Liver (tissue), 9 donors: Measurements from ENCODE around the gene SERPINA5. TPM values are rescaled to one million over a fixed set of nuclear protein-coding genes. Genes with fewer than 3 reads are reported as not detected.

Experiments used
- DNase-seq: peaks from one replicate; pipeline ENCODE4 v3.0.0-alpha.2; 2017; ENCODE audit warnings: low spot score
- H3K27ac ChIP-seq, 2 donors: one replicate each; pipeline ENCODE4 v1.7.0; 2013; ENCODE audit warnings: inconsistent platforms in 2 of 2, low read length in 2 of 2, control low read depth in 1 of 2, low read depth in 1 of 2, mild to moderate bottlenecking in 1 of 2
- H3K27me3 ChIP-seq, 4 donors: one replicate each; pipeline versions ENCODE4 v1.6.1 to v1.7.0; 2013; ENCODE audit warnings: low read length in 3 of 4, inconsistent platforms in 1 of 4, mild to moderate bottlenecking in 1 of 4, moderate library complexity in 1 of 4; ENCODE audit not compliant: control insufficient read depth in 4 of 4, insufficient read depth in 4 of 4
- H3K36me3 ChIP-seq, 4 donors: one replicate each; pipeline versions ENCODE4 v1.6.1 to v1.7.0; 2013; ENCODE audit warnings: low read length in 3 of 4, mild to moderate bottlenecking in 3 of 4, low read depth in 1 of 4, moderate library complexity in 1 of 4; ENCODE audit not compliant: control insufficient read depth in 4 of 4, insufficient read depth in 3 of 4
- H3K4me1 ChIP-seq, 4 donors: one replicate each; pipeline versions ENCODE4 v1.6.1 to v1.7.0; 2013; ENCODE audit warnings: low read length in 3 of 4, mild to moderate bottlenecking in 3 of 4, moderate library complexity in 1 of 4; ENCODE audit not compliant: control insufficient read depth in 4 of 4, insufficient read depth in 4 of 4
- H3K4me3 ChIP-seq, 3 donors: one replicate each; pipeline versions ENCODE4 v1.6.1 to v1.7.0; 2013; ENCODE audit warnings: low read length in 3 of 3, control low read depth in 1 of 3, low read depth in 1 of 3, mild to moderate bottlenecking in 1 of 3
- H3K9ac ChIP-seq, 2 donors: one replicate each; pipeline ENCODE4 v1.7.0; 2013; ENCODE audit warnings: low read length in 2 of 2, mild to moderate bottlenecking in 2 of 2, moderate library complexity in 2 of 2, control low read depth in 1 of 2, low read depth in 1 of 2
- H3K9me3 ChIP-seq, 4 donors: one replicate each; pipeline versions ENCODE4 v1.6.1 to v1.7.0; 2013; ENCODE audit warnings: low read length in 3 of 4; ENCODE audit not compliant: control insufficient read depth in 4 of 4
- CTCF ChIP-seq: fragments of 150-350 bp; IDR thresholded peaks from 2 replicates; pipeline ENCODE4 v1.5.1; 2017; ENCODE audit warnings: improper control_type of control experiment, low read depth, low read length; ENCODE audit not compliant: missing input control
- EGR1 ChIP-seq, 2 donors: IDR thresholded peaks; 2 replicates each; pipeline ENCODE4 v1.6.1; 2016 to 2018; ENCODE audit warnings: antibody characterized with exemption in 2 of 2, low read depth in 2 of 2
- FOXA1 ChIP-seq: IDR thresholded peaks from 2 replicates; pipeline ENCODE4 v1.6.1; 2016; ENCODE audit warnings: antibody characterized with exemption
- FOXA2 ChIP-seq: IDR thresholded peaks from 2 replicates; pipeline ENCODE4 v1.6.1; 2016; ENCODE audit warnings: antibody characterized with exemption
- GABPA ChIP-seq, 2 donors: IDR thresholded peaks in 1 of 2; conservative IDR thresholded peaks in 1 of 2; 2 replicates each; pipeline ENCODE4 v1.6.1; 2016; ENCODE audit warnings: antibody characterized with exemption in 2 of 2, mild to moderate bottlenecking in 1 of 2, moderate library complexity in 1 of 2
- HNF4A ChIP-seq, 2 donors: conservative IDR thresholded peaks; 2 replicates each; pipeline ENCODE4 v1.6.1; 2016; ENCODE audit warnings: antibody characterized with exemption in 2 of 2, mild to moderate bottlenecking in 2 of 2
- HNF4G ChIP-seq: IDR thresholded peaks from 2 replicates; pipeline ENCODE4 v1.6.1; 2016; ENCODE audit warnings: antibody characterized with exemption
- JUND ChIP-seq, 2 donors: IDR thresholded peaks; 2 replicates each; pipeline ENCODE4 v1.6.1; 2016; ENCODE audit warnings: antibody characterized with exemption in 2 of 2
- RAD21 ChIP-seq, 2 donors: IDR thresholded peaks; 2 replicates each; pipeline ENCODE4 v1.6.1; 2016; ENCODE audit warnings: antibody characterized with exemption in 2 of 2, mild to moderate bottlenecking in 2 of 2
- RXRA ChIP-seq, 2 donors: IDR thresholded peaks; 2 replicates each; pipeline ENCODE4 v1.6.1; 2017 to 2018; ENCODE audit warnings: antibody characterized with exemption in 2 of 2, mild to moderate bottlenecking in 1 of 2
- SP1 ChIP-seq: IDR thresholded peaks from 2 replicates; pipeline ENCODE4 v1.6.1; 2018; ENCODE audit warnings: antibody characterized with exemption, mild to moderate bottlenecking
- TAF1 ChIP-seq: conservative IDR thresholded peaks from 2 replicates; pipeline ENCODE4 v1.6.1; 2016; ENCODE audit warnings: antibody characterized with exemption, mild to moderate bottlenecking
- YY1 ChIP-seq: IDR thresholded peaks from 2 replicates; pipeline ENCODE4 v1.6.1; 2016; ENCODE audit warnings: antibody characterized with exemption, mild to moderate bottlenecking
- WGBS: extraction: QIAGEN DNeasy Blood & Tissue Kit; methylation state at CpG from one replicate; pipeline ENCODE4 v1.1.7; 2013; 5-methylcytosine and 5-hydroxymethylcytosine counted together
- polyA plus RNA-seq, 2 donors: library from polyadenylated mRNA; stranded (reverse) in 1 of 2; unstranded in 1 of 2; fragments of 200-250 nt in 1 of 2; fragments of >200 nt in 1 of 2; fragmentation: Nextera tagmentation in 1 of 2; extraction: Ambion mirVana in 1 of 2; gene quantifications; one replicate each; pipeline versions ENCODE4 v1.2.1 to v1.2.3, GENCODE V29; 2013 to 2015
- total RNA-seq, 2 donors: library from RNA; depleted of rRNA; stranded (reverse); fragments of >200 nt; gene quantifications; one replicate each; pipeline ENCODE4 v1.2.3, GENCODE V29; 2014
- TF ChIP-seq, protein P1 (sequence below): IDR thresholded peaks from 2 replicates; pipeline ENCODE4 v1.6.1; 2016; ENCODE audit warnings: antibody characterized with exemption
- TF ChIP-seq, protein P2 (sequence below): IDR thresholded peaks from 2 replicates; pipeline ENCODE4 v1.6.1; 2016; ENCODE audit warnings: antibody characterized with exemption
- TF ChIP-seq, protein P3 (sequence below): IDR thresholded peaks from 2 replicates; pipeline ENCODE4 v1.6.1; 2016; ENCODE audit warnings: antibody characterized with exemption
- donor health status: healthy.
- donor health status: healthy.
- donor health status: healthy.
- donor health status: healthy.
- donor health status: healthy.

Gene SERPINA5
- total and polyA plus RNA-seq, 4 donors, result 37.0 to 250 (median 84.0) TPM

DNA sequence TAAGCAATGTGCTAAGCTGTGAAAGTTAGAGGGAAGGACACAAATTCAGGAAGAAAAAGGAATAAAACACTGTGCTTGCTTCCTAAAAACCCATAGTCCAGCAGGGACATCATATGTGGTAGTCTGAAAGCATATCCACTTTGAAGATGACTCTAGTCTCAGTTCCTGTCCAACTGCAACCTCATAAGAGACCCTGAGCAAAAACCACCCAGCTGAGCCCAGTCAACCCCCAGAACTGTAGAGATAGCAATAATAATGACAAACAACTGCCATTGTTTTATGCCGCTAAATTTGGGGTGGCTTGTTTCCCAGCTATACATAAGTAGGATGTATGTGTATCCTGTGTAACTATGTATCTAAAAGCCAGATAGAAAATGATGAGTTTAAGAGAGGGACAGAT lies 23.9 kb upstream of the SERPINA5 start:
- DNase-seq, result no peak
- no peak overlapping the region for H3K9ac ChIP-seq
- H3K4me3 ChIP-seq, result no peak overlapping the region
- H3K27me3 ChIP-seq, result no peaks in the 10 kb centered on the region
- peaks cover 0 to 3% (median 1%) of the 10 kb centered on the region in 4 donors for H3K36me3 ChIP-seq
- no peak overlapping the region for H3K27ac ChIP-seq
- no peaks in the 10 kb centered on the region for H3K9me3 ChIP-seq
- peaks cover 17 to 35% (median 30%) of the 10 kb centered on the region in 4 donors for H3K4me1 ChIP-seq
- no peak for TF ChIP-seq EGR1 (IDR thresholded peaks at IDR 0.05; ENCODE audit: low read depth in 2 of 2)
- no peak for TF ChIP-seq FOXA2
- TF ChIP-seq FOXA1, result no peak
- TF ChIP-seq, protein P1, sequence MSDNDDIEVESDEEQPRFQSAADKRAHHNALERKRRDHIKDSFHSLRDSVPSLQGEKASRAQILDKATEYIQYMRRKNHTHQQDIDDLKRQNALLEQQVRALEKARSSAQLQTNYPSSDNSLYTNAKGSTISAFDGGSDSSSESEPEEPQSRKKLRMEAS, result no peak
- TF ChIP-seq, protein P2, sequence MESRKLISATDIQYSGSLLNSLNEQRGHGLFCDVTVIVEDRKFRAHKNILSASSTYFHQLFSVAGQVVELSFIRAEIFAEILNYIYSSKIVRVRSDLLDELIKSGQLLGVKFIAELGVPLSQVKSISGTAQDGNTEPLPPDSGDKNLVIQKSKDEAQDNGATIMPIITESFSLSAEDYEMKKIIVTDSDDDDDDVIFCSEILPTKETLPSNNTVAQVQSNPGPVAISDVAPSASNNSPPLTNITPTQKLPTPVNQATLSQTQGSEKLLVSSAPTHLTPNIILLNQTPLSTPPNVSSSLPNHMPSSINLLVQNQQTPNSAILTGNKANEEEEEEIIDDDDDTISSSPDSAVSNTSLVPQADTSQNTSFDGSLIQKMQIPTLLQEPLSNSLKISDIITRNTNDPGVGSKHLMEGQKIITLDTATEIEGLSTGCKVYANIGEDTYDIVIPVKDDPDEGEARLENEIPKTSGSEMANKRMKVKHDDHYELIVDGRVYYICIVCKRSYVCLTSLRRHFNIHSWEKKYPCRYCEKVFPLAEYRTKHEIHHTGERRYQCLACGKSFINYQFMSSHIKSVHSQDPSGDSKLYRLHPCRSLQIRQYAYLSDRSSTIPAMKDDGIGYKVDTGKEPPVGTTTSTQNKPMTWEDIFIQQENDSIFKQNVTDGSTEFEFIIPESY, result no peak
- TF ChIP-seq, protein P3, sequence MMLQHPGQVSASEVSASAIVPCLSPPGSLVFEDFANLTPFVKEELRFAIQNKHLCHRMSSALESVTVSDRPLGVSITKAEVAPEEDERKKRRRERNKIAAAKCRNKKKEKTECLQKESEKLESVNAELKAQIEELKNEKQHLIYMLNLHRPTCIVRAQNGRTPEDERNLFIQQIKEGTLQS, result no peak
- no peak for TF ChIP-seq CTCF
- no peak for TF ChIP-seq SP1
- TF ChIP-seq RAD21 (IDR thresholded peaks at IDR 0.05), result no peak
- no peak for TF ChIP-seq JUND (IDR thresholded peaks at IDR 0.05)
- TF ChIP-seq TAF1, result no peak
- no peak for TF ChIP-seq YY1
- 99% methylated on average over 1 of the region's 1 CpG for WGBS

- no peak for DNase-seq
- H3K4me1 ChIP-seq, result peaks cover 22 to 50% (median 46%) of the 10 kb centered on the region in 4 donors
- H3K36me3 ChIP-seq, result peaks cover 0 to 3% (median 1%) of the 10 kb centered on the region in 4 donors
- WGBS, result 96% methylated on average over 2 of the region's 2 CpGs
- H3K9me3 ChIP-seq, result no peaks in the 10 kb centered on the region
- no peak overlapping the region for H3K4me3 ChIP-seq
- H3K27me3 ChIP-seq, result no peaks in the 10 kb centered on the region
- TF ChIP-seq YY1, result no peak
- TF ChIP-seq SP1, result no peak
- H3K9ac ChIP-seq, result no peak overlapping the region
- H3K27ac ChIP-seq, result no peak overlapping the region
These were observed 22.4 kb upstream of the SERPINA5 start for GRCh38 chr14:94558842-94559241.

DNA sequence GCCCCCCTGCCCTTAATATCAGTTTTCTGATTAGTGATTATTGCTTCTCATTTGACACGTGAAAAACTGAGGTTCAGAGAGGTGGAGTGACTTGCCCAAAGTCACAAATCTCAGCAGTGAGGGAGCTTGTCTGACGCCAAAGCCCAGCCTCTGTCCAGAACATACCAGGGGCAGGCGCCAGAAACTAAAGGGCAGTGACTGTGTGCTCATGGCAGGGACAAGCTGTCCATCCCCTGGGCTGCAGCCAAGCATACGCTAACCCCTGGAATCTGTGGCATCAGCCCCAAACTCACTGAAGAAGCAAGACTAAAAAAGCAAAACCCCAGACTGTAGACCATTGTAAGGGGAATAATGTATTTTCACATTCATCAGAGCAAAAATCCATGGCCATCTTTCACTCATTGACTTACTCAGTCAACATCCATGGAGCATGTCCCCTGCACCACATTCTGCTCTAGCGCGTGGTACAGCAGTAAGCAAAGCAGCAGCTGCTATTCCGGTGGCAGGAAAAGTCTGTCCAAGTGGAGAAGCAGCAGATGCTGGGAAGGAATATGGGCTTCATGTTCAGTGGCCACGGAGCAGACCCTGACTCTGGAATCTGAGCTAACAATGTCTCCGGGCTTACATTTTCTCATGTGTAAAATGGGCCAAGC lies 21.5 kb upstream of the SERPINA5 start:
- Histone ChIP-seq H3K4me3 (no peak overlapping the region), H3K9me3 (no peaks in the 10 kb centered on the region), H3K4me1 (peaks cover 25 to 59% (median 54%) of the 10 kb centered on the region in 4 donors), H3K9ac (no peak overlapping the region), H3K36me3 (peaks cover 0 to 3% (median 1%) of the 10 kb centered on the region in 4 donors), H3K27ac (peak overlapping the region; percentile 10 to 41), H3K27me3 (no peaks in the 10 kb centered on the region)
- no peak for DNase-seq
- 41% methylated on average over 9 of the region's 9 CpGs for WGBS
- TF ChIP-seq, protein P2, result peak; percentile 56
- TF ChIP-seq HNF4G, result no peak
- TF ChIP-seq GABPA (IDR thresholded peaks at IDR 0.05 in 1 of 2, conservative IDR thresholded peaks at IDR 0.05 in 1 of 2), result no peak
- no peak for TF ChIP-seq TAF1
- peak; percentile 82 to 89 for TF ChIP-seq RXRA (IDR thresholded peaks at IDR 0.05)
- TF ChIP-seq YY1, result peak; percentile 71
- peak; percentile 16 for TF ChIP-seq FOXA1
- peak in 1 of 2 donors; percentile 51 for TF ChIP-seq JUND (IDR thresholded peaks at IDR 0.05)
- peak; percentile 72 for TF ChIP-seq SP1
- TF ChIP-seq, protein P1, result peak; percentile 85
- peak; percentile 75 to 84 for TF ChIP-seq HNF4A (conservative IDR thresholded peaks at IDR 0.05)
- TF ChIP-seq RAD21 (IDR thresholded peaks at IDR 0.05), result peak; percentile 37 to 61
- no peak for TF ChIP-seq CTCF
- TF ChIP-seq, protein P3, result no peak
